Measurements from ENCODE around the gene RASL10A.

RASL10A gene

DNA sequence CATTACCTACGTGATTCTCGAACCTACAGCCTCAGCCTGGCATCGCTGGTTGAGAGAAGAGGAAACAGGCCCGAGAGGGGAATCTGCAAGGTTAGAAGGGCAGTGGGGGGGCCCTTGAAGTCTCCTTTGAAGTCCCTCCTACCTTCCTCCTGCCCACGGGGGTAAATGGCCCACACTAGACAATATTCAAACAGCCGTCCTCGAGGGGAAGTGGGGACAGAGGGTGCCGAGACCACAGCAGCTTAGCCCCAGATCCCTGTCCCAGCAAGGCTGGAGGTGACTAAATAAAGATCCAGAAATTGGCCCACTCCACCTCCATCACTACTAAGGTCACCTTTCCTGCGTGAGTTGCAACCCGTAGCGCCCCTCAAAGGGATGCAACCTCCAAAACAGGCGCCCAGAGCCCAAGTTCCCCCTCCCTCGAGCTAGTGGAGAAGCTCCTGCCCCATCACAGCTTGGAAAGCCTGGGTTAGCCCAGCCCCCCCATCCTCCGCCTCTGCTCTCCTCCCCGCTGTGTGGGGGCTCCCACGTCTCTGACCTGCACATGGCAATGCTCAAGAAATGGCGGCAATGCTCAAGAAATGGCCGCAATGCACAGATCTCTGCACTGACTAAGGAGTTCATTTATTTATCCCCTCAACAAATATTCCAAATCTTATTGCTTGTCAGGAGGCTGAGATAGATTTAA, 788 bp upstream of the RASL10A start:
- DNase-seq: no peak

DNA sequence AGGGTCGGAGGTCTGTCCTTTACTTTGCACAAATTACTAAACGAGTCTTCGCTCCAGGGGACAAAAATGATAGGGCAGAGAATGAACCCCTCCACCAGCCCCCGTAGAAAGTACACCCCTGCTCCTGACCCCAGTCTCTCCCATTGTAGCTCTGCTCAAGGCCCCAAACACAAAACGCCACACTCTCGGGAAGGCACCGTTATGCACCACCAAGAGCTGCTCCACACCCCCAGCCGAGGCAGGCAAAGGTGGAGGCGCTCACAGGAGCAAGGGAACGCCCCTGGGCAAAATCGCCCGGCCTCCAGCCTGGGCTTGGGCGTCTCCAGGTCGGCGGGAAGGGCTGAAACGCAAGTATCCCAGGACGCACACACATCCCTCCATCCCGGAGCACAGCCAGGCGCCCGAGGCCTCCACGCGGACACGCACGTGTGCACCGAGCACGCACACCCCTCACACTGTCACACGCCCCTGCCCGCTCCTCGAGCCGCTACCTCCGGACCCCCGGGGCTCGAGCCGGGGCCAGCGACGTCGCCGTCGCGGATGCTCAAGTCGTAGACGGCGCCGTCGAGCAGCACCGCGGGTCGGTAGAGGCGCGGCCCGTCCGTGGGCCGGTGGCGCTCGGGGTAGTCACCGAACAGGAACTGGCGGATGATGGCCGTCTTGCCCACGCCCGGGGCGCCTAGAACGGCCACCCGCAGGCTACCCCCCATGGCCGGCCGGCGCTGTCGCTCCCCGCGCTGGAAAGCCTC, 786 bp downstream of the RASL10A start:
- no peak for DNase-seq

DNA sequence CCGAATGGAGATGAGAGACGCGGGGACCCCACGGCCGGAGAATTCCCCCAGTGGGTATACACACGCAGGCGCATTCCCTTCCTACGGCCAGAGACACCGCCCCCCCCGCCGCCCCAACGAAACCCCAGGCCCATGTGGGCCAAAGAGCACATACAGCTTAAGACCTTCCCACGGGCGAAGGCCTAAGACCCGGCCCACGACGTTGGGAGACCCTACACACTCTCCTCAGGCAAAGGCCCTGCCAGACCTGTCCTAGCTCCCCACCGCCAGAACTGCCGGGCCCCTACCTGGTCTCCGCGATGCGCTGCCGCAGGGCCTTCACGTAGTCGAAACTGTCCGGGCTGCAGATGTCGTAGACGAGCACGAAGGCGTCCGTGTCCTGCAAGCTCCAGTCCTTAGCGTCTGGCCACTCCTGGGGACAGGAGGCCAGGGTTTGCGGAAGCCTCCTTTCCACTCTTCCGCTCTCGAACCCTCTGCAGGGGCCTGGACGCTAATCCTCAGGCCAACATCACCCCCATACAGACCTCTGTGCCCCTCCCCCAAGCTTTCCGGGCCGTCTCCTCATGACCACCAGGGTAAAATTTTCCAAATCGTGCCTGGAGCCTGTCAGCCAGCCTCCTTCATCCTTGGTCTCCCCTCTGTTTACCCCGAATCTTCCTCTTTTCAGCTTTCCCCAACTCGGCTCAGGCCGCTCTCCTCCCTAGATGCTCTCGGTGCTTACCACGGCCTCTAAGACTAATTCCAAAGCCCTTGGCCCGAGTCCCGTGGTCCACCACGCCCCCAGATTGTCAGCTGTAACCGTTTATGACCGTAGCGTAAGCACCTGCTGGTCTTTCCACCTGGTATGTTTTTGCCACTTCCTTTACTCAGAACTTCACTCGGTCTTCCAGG, 1.7 kb downstream of the RASL10A start:
- no peak for DNase-seq

DNA sequence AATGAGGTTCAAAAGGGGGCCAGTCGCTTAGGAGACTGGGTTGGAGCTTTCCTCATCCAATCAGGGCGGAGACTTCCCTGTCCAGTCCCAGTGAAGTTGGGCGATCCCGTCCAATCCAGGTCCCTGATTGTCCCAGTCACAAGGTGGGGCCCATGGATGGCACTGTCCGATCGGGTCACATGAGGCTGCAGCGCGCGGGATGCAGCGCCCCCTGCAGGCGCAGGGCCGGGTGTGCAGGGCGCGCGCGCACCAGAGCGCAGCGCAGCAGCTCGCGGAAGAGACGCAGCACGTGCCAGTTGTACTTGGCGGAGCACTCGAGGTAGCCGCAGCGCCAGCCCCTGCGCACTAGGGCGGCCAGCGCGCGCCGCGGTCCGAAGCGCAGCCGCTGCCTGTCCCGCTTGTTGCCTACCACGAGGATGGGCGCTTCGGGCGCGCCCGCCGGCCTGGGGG, 2.3 kb downstream of the RASL10A start:
- no peak for DNase-seq

DNA sequence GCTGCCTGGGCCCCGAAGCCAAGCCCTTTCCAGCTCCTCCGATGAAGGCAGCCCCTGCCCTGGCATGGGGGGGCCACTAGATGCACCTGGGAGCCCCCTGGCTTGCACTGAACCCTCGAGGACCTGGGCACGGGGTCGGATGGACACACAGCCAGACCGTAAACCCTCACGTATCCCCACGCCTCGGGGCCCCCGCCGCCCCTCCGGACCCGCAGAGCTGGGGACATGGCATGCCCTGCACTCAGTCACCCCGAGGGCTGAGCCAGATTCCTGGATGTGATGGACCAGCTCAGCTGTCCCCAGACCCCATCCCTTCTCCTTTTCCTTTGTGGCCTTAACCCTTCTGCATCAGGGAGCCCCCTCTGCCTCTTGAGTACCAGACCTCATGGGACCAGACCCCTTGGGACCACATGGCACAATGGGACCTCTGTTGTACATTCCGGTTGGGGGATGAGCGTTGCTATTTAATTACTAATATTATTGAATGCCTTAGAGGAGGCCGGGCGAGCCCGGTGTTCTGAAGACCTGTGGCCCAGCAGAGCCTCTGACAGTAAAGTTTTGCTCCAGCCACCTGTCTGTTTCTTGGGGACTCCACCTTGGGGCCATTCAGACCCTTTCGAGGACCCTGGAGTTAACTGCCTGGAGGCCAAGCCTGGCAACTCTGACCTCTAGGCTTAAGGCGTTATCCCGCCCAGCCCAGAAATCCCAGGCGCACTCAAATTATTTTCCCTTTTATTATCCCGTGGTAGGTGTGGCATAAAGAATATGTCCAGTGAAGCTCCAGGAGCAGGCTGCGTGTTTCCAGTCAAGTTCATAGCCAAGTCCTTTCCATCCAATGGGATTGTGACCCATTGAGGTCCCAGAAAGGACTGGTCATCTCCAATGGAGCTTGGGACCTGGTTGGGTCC, 3.0 kb downstream of the RASL10A start:
- DNase-seq: no peak

DNA sequence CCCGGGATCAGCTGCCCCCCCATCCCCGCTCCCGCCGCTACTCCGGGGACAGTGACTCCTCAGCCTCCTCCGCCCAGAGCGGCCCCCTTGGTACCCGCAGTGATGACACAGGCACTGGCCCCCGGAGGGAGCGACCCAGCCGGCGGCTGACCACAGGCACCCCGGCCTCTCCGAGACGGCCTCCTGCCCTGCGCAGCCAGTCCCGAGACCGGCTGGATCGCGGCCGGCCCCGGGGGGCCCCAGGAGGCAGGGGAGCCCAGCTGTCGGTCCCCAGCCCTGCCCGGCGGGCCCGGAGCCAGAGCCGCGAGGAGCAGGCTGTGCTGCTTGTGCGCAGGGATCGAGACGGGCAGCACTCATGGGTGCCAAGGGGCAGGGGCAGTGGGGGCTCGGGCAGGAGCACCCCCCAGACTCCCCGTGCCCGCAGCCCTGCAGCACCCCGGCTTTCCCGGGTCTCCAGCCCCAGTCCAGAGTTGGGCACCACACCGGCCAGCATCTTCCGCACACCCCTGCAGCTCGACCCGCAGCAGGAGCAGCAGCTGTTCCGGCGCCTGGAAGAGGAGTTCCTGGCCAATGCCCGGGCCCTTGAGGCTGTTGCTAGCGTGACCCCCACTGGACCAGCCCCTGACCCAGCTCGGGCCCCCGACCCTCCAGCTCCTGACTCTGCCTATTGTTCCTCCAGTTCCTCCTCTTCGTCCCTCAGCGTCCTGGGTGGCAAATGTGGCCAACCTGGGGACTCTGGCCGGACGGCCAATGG, 3.9 kb downstream of the RASL10A start:
- no peak for DNase-seq

DNA sequence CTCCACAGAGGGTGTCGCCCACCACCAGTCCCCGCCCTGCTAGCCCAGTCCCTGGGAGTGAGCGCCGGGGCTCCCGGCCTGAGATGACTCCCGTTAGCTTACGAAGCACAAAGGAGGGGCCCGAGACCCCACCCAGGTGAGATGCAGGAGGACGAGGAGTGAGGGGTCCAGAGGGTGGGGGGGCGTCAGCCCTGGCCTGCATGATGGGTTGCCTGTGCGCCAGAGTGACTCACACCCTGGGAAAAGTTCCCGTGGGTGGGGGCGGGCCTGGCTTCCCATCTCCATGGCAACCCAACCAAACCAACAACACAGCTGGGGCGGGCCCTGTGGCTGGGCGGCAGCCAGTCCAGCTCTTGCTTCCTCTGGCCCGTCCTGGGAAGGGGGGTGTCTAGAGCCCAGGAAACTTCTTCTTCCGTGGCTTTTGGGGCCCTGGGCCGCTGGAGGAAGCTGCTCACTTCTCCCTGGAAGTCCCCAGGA, 4.6 kb downstream of the RASL10A start:
- DNase-seq: peak; percentile 94

DNA sequence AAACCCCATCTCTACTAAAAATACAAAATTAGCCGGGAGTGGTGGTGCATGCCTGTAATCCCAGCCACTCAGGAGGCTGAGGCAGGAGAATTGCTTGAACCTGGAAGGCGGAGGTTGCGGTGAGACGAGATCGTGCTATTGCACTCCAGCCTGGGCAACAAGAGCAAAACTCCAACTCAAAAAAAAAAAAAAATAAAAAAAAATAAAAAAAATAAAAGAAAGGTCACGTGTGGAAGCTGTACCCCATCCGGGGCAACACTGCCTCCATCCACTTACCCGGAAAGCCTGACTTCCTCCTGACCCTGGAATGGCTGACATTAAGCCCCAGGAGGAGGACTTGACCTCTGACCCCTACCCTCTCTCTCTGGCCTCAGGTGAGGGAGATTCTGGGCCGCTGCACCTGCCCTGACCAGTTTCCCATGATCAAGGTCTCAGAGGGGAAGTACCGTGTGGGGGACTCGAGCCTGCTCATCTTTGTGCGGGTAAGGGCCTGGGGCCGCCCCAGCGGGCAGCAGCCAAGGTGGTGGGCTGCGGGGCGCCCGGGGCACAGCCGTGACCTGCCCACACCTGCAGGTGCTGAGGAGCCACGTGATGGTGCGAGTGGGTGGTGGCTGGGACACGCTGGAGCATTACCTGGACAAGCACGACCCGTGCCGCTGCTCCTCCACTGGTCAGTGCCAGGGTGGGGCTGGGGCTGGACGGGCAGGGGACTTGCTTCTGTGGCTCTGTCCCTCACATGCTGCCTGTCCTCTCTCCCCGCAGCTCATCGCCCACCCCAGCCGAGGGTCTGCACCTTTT, 5.2 kb downstream of the RASL10A start:
- DNase-seq: no peak

DNA sequence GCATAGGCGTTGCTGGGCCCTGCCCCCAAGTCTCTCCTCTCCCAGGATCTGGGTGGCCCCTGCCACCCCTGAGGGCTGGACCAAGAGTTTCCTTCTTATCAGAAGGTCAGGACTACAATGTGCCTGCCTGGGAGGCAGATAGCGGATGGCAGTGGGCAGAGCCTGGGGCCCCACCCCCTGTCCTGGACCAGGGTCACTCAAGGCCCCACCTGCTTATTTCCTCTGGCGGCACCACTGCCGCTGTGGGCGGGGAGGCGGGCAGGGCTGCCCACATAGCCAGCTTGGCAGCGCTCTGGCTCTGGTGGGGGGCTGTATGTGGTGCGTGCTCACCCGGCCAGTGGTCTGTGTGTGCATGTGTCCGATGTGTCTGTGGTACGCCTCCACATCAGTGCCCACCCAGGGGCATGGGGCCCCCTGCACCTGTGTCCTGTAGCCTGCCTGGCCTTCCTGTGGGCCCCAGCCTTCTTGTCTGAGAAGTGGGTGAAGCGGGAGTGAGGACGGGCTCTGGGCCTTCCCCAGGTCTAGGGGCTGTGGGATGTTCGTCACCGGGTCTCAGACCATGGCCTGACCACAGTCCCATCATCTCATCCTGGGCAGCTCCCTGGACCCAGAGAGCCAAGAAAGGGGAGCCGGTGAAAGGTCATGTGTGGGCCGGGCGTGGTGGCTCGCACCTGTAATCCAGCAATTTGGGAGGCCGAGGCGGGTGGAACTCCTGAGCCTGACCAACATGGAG, 6.0 kb downstream of the RASL10A start:
- DNase-seq: no peak

DNA sequence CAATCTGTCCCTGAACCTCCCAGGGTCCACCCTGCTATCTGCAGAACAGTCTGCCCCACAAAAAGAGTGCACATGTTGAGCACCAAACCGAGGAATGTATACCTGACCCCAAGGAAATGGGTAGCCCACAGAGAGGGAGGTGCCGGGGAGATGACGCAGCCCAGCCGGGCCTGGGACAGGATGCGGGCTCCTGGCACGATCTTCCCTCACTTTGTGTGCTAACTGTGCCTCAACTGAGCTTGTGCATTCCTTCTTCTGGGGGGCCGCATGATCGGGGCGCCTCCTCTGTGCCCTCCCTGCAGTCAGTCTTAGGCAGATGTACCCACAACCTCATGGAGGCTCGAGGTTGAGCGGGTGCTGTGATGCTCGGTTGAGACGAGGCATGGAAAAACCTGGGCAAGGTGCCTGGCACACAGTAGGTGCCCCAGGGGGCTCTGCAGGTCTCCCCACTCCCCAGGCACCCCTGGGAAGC, 6.7 kb downstream of the RASL10A start:
- no peak for DNase-seq

DNA sequence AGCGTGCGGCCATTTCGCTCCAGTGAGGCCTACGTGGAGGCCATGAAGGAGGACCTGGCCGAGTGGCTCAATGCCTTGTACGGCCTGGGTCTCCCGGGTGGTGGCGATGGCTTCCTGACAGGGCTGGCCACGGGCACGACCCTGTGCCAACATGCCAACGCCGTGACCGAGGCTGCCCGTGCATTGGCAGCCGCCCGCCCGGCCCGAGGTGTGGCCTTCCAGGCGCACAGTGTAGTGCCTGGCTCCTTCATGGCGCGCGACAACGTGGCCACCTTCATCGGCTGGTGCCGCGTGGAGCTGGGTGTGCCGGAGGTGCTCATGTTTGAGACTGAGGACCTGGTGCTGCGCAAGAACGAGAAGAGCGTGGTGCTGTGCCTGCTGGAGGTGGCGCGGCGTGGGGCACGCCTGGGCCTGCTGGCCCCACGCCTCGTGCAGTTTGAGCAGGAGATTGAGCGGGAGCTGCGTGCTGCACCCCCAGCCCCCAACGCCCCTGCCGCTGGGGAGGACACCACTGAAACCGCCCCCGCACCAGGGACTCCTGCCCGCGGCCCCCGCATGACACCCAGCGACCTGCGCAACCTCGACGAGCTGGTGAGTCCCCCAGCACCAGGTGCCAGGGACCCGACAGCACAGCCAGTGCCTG, 7.2 kb downstream of the RASL10A start:
- no peak for DNase-seq

DNA sequence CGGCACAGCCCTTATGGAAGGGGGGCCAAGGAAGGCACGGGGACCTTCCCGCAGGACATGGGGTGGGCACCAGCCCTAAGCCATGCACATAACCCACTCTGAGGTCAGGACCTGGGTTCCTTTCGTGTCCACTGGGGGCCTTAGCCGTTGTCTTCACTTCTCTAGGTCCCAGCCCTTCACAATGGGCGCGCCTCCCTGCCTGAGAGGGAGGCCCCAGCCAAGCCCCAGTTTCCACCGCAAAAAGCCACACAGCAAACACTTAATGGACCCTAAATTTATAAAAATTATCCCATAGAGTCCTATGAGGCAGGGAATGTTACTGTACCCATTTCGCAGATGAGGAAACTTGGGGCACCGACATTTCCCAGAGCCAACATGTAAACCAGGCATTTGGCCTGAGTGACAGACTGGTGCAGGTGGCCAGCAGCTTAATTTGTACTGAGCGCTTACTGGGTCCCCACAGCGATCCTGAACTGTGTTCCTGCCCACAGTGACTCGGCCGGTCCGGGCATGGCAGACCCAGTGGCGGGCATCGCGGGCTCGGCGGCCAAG, 7.8 kb downstream of the RASL10A start:
- no peak for DNase-seq

DNA sequence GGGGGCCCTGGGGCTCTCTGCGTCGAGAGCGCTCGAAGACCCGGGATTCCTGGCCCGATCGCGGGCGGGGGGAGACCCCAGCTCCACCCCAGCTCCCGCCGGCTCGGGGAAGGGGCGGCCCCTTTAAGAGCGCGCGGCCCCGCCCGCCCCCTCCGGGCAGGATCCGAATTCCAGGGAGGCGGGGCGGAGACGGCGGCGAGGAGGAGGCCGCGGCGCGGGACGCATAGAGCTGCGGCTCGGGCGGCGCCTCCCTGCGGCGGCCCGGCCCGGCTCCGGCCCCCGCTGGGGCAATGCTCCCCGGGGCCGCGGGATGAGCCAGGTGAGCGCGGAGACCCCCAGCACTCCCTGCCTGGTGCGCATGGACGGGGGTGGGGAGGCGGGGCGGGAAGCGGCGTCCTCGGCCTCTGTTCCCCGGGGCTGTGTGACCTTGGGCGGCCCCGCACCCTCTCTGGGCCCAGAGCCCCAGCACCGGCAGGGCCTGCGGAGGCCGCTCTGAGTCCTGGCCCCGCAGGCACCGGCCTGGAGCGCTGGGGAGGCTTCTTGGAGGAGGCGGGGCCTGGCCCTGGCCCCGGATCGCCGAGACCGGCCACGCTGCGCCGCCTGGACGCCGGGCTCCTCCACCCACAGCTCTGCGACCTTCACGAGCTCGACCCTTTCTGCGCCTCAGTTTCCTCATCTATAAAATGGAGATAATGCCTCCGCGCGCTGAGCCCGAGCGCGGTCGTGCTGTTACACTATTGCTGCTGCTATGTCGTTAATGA, 8.5 kb downstream of the RASL10A start:
- DNase-seq: peak; percentile 76

DNA sequence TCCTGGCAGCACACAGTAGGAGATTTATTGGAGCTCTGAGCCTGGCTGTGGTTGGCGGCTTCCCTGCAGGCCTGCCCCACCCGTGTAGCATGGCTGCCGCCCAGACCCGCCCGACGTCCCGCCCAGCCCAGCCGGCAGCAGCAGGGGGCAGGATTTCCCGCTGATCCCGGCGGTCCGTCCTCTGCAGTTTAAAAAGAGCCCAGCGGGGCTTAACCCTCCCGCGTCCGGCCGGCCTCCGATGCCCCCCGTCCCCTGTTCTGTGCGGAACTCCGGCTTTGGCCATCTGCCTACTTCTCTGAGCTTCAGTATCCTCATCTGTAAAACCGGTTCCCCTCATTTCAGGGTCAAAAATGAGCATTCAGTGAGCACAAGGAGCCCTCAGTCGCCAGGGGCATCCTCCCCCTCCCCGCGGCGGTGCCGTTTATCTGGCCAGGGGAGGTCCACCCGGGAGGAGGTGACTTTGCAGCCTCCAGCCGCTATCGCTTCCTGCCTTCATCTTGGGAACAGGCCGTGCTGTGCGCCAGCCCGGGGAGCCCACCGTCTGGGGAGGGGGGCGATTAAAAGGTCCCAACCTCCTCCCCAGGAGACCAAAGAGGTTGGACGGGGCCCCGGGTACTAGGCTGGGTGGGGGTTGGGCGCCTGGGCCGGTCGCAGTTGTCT, 9.2 kb downstream of the RASL10A start, which contains the start of gene GAS2L1:
GAS2L1 (plus strand) TSS at position 476 of the 660 bp plus-strand sequence. CDS start 1,456 bp downstream, outside the sequence.
- DNase-seq: peak; percentile 86

DNA sequence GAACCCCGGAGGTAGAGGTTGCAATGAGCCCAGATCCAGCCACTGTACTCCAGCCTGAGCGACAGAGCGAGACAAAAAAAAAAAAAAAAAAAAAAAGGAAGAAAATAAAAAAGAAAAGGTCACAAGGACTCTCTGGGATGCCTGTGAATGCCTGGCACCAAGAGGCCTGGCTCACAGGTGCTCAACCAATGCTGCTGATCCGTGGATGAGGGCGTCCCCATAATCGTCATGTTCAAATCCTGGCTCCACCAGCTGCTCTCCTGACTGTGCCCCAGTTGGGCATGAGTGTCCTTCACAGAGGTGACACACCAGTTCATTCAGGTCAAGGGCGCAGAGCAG, 9.7 kb downstream of the RASL10A start:
- DNase-seq: no peak

DNA sequence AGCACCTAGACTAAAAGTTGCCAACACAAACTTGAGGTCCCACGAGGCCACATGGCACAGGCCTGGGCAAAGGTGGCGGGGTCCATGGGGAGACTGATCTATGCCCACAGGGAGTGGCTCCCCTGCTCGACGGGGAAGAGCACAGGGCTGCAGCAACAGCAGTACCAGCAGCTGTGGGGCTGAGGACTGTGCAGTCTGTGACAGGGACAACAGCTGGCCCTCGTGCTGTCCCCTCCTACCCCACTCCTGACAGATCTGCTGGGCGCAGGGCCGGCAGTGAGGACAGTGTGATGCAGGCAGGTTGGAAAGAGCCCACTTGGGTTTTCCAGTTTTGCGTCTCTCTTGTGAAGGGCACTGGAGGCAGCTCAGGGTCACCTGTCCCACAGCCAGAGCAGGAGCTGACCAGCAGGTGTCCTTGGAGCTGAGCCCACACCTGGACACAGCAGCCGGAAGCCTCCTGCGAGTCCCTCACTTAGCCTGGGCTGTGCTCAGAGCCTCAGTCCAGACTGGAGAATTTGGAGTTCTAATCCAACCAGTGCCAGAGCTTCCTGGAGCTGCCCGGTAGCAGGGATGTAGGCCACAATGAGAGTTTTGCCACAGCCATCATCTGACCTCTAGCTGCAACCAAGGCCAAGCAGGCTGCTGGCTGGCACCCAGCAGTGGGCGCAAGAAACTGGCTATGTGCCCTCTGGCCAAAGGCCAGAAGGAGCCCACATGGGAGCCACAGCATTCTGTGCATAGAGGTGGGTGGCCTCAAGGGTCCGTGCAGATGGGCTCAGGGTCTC, 12.6 kb downstream of the RASL10A start:
- no peak for DNase-seq

DNA sequence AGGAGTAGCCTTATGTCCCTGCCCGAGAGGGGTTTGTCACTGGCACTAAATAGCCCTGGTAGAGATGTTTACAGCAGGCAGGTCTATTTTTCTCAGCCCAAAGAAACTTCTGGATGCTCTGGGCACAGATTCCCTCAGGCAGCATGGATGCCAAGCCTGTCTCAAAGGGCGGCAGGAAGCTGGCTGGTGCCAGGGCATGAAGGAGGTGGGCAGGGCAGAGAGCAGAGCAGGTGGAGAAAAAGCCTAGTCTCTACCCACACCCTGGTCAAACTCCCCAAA, 13.2 kb downstream of the RASL10A start:
- no peak for DNase-seq

Measured in HCEC 1CT (cell line).